Measurements from ENCODE around the gene RFX8. TPM values are rescaled to one million over a fixed set of nuclear protein-coding genes. Genes with fewer than 3 reads are reported as not detected.
A peak's percentile ranks its signal among the peaks of the same experiment; 100 is the strongest.

RFX8 gene
- total RNA-seq, 1 experiment from 2014 or later, result not detected

- no peaks in the 10 kb centered on the region for H3K27me3 Mint-ChIP-seq (ENCODE audit: unreplicated experiment)
Measured at GRCh38 chr2:101400506-101401325, 74.2 kb downstream of the RFX8 start.

GRCh38 chr2:101400048-101400447 lies 74.9 kb downstream of the RFX8 start:
- TF ChIP-seq CTCF (IDR thresholded peaks at IDR 0.05; ENCODE audit: unreplicated experiment), result no peak
- peaks cover 26% of the 10 kb centered on the region for H3K4me1 Mint-ChIP-seq (ENCODE audit: low read depth, unreplicated experiment)
- no TSS peak for BruUV-seq (replicated peaks)
- peaks cover 3% of the 10 kb centered on the region for H3K36me3 Mint-ChIP-seq (ENCODE audit: insufficient read depth, unreplicated experiment)
- H3K9me3 Mint-ChIP-seq (ENCODE audit: low read depth, unreplicated experiment), result no peaks in the 10 kb centered on the region
- intact Hi-C loops (cut with micrococcal nuclease; ENCODE audit: unreplicated experiment), result no loop called here
- DNase-seq, result peak; percentile 12
- H3K27me3 Mint-ChIP-seq (ENCODE audit: unreplicated experiment), result no peaks in the 10 kb centered on the region
- CTCF ChIA-PET, result no interaction called here
- H3K27ac Mint-ChIP-seq (ENCODE audit: unreplicated experiment), result peak overlapping the region; percentile 37
- H3K4me3 Mint-ChIP-seq (ENCODE audit: low read depth, unreplicated experiment), result no peak overlapping the region

More at GRCh38 chr2:101400506-101401325, 74.2 kb downstream of the RFX8 start:
- Mint-ChIP-seq H3K9me3 (ENCODE audit: low read depth, unreplicated experiment) (no peaks in the 10 kb centered on the region), H3K27ac (ENCODE audit: unreplicated experiment) (peak overlapping the region; percentile 37), H3K36me3 (ENCODE audit: insufficient read depth, unreplicated experiment) (peaks cover 3% of the 10 kb centered on the region), H3K4me1 (ENCODE audit: low read depth, unreplicated experiment) (peaks cover 24% of the 10 kb centered on the region), H3K4me3 (ENCODE audit: low read depth, unreplicated experiment) (no peak overlapping the region)
- no peak for TF ChIP-seq CTCF (IDR thresholded peaks at IDR 0.05; ENCODE audit: unreplicated experiment)
- intact Hi-C loops (cut with micrococcal nuclease; ENCODE audit: unreplicated experiment), result no loop called here
- no peak for DNase-seq
- no TSS peak for BruUV-seq (replicated peaks)
- CTCF ChIA-PET, result no interaction called here

GRCh38 chr2:101399021-101399799 lies 75.7 kb downstream of the RFX8 start:
- H3K4me1 Mint-ChIP-seq (ENCODE audit: low read depth, unreplicated experiment), result peaks cover 26% of the 10 kb centered on the region
- no peaks in the 10 kb centered on the region for H3K9me3 Mint-ChIP-seq (ENCODE audit: low read depth, unreplicated experiment)
- H3K4me3 Mint-ChIP-seq (ENCODE audit: low read depth, unreplicated experiment), result no peak overlapping the region
- no peak for TF ChIP-seq CTCF (IDR thresholded peaks at IDR 0.05; ENCODE audit: unreplicated experiment)
- peaks cover 3% of the 10 kb centered on the region for H3K36me3 Mint-ChIP-seq (ENCODE audit: insufficient read depth, unreplicated experiment)
- intact Hi-C loops (cut with micrococcal nuclease; ENCODE audit: unreplicated experiment), result no loop called here
- CTCF ChIA-PET, result no interaction called here
- no peak for DNase-seq
- H3K27ac Mint-ChIP-seq (ENCODE audit: unreplicated experiment), result no peak overlapping the region
- H3K27me3 Mint-ChIP-seq (ENCODE audit: unreplicated experiment), result no peaks in the 10 kb centered on the region
- no TSS peak for BruUV-seq (replicated peaks)

- no TSS peak for BruUV-seq (replicated peaks)
- no peak overlapping the region for H3K27ac Mint-ChIP-seq (ENCODE audit: unreplicated experiment)
- DNase-seq, result no peak
- H3K4me3 Mint-ChIP-seq (ENCODE audit: low read depth, unreplicated experiment), result no peak overlapping the region
- TF ChIP-seq CTCF (IDR thresholded peaks at IDR 0.05; ENCODE audit: unreplicated experiment), result no peak
- H3K9me3 Mint-ChIP-seq (ENCODE audit: low read depth, unreplicated experiment), result no peaks in the 10 kb centered on the region
- intact Hi-C loops (cut with micrococcal nuclease; ENCODE audit: unreplicated experiment), result no loop called here
- CTCF ChIA-PET, result no interaction called here
- H3K36me3 Mint-ChIP-seq (ENCODE audit: insufficient read depth, unreplicated experiment), result peaks cover 3% of the 10 kb centered on the region
- peaks cover 26% of the 10 kb centered on the region for H3K4me1 Mint-ChIP-seq (ENCODE audit: low read depth, unreplicated experiment)
- no peaks in the 10 kb centered on the region for H3K27me3 Mint-ChIP-seq (ENCODE audit: unreplicated experiment)
Measured at GRCh38 chr2:101398116-101398821, 76.6 kb downstream of the RFX8 start.
